MM.1S (cell line): ENCODE results near the gene CNTN5.
"Not testable (repeated sequence)": the region's sequence is repeated elsewhere in the genome, so short reads cannot be mapped to it uniquely, and the experiment has no call there.

Experiments
- DNase-seq: peaks from one replicate; pipeline ENCODE4 v3.0.0-alpha.2; 2015
- H2AFZ ChIP-seq: fragments of 300-600 bp; sonication (generic); 2 replicates; pipeline ENCODE4 v1.6.0; 2016; ENCODE audit warnings: antibody characterized with exemption, low read length
- H3F3A ChIP-seq: fragments of 300-600 bp; sonication (generic); 2 replicates; pipeline ENCODE4 v1.6.1; 2016; ENCODE audit warnings: mild to moderate bottlenecking, antibody characterized with exemption, low read length, moderate library complexity, mixed read lengths; ENCODE audit not compliant: insufficient read depth
- H3K27ac ChIP-seq: fragments of 300-600 bp; sonication (generic); 2 replicates; pipeline ENCODE4 v1.5.1; 2016; ENCODE audit warnings: mild to moderate bottlenecking, low read length
- H3K27me3 ChIP-seq: fragments of 300-600 bp; sonication (generic); replicated peaks from 2 replicates; pipeline ENCODE4 v1.6.0; 2016; ENCODE audit warnings: low read length; ENCODE audit not compliant: insufficient read depth
- H3K36me3 ChIP-seq: fragments of 300-600 bp; sonication (generic); replicated peaks from 2 replicates; pipeline ENCODE4 v1.6.1; 2016; ENCODE audit warnings: mild to moderate bottlenecking, low read length, mixed read lengths; ENCODE audit not compliant: insufficient read depth
- H3K4me1 ChIP-seq: fragments of 300-600 bp; sonication (generic); 2 replicates; pipeline ENCODE4 v1.6.1; 2016; ENCODE audit warnings: low read length, mixed read lengths
- H3K4me2 ChIP-seq: fragments of 300-600 bp; sonication (generic); 2 replicates; pipeline ENCODE4 v1.6.0; 2016; ENCODE audit warnings: low read depth, low read length
- H3K4me3 ChIP-seq: fragments of 300-600 bp; sonication (generic); 2 replicates; pipeline ENCODE4 v1.5.1; 2016; ENCODE audit warnings: low read length, mixed read lengths
- H3K79me2 ChIP-seq: fragments of 300-600 bp; sonication (generic); 2 replicates; pipeline ENCODE4 v1.6.1; 2016; ENCODE audit warnings: mixed run types, low read length, mixed read lengths
- H3K9ac ChIP-seq: fragments of 300-600 bp; sonication (generic); 2 replicates; pipeline ENCODE4 v1.6.1; 2016; ENCODE audit warnings: low read length, mixed read lengths
- H3K9me2 ChIP-seq: fragments of 300-600 bp; sonication (generic); replicated peaks from 2 replicates; pipeline ENCODE4 v1.6.1; 2016; ENCODE audit warnings: mild to moderate bottlenecking, low read length, mixed read lengths; ENCODE audit not compliant: insufficient read depth
- H3K9me3 ChIP-seq: fragments of 300-600 bp; sonication (generic); replicated peaks from 2 replicates; pipeline ENCODE4 v1.6.1; 2016; ENCODE audit warnings: mild to moderate bottlenecking, low read length, mixed read lengths; ENCODE audit not compliant: insufficient read depth
- H4K20me1 ChIP-seq: fragments of 300-600 bp; sonication (generic); 2 replicates; pipeline ENCODE4 v1.6.1; 2016; ENCODE audit warnings: mild to moderate bottlenecking, low read length, moderate library complexity, mixed read lengths; ENCODE audit not compliant: insufficient read depth
- CTCF ChIP-seq: fragments of 300-600 bp; sonication (generic); IDR thresholded peaks from 2 replicates; pipeline ENCODE4 v1.5.1; 2016; ENCODE audit warnings: antibody characterized with exemption, low read length, mixed read lengths
- EZH2 ChIP-seq: fragments of 300-600 bp; sonication (generic); optimal IDR thresholded peaks from 2 replicates; pipeline ENCODE3; 2017; ENCODE audit warnings: low read depth, mild to moderate bottlenecking, antibody characterized with exemption, low read length, mixed read lengths
- EZH2phosphoT487 ChIP-seq: fragments of 300-600 bp; sonication (generic); IDR thresholded peaks from 2 replicates; pipeline ENCODE4 v1.6.1; 2018; ENCODE audit warnings: antibody characterized with exemption, low read length

The CNTN5 gene

DNA sequence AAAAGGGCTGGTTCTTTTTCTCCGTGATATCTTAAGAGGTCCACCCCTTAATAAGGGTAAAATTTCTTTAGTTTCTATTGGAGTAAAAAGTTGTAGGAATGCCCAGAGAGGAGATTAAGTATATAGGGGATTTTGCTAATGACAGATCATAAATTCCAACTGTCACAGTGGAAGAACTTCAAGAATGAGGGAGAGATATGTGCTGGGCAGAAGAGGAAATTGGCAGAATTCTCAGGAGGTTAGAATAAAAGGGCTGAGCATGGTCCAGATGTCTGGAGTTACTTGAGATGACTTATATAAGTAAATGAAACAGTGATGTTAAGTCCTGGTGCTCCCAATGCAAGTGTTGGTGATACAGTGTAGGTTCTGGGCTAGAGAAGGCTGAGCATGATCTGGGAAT is 1248.8 kb downstream of the CNTN5 start:
- H4K20me1 ChIP-seq, result no peaks in the 10 kb centered on the region
- H3F3A ChIP-seq, result no peaks in the 10 kb centered on the region
- H3K27me3 ChIP-seq, result no peaks in the 10 kb centered on the region
- no peaks in the 10 kb centered on the region for H3K9me2 ChIP-seq
- H3K36me3 ChIP-seq, result no peaks in the 10 kb centered on the region
- no peaks in the 10 kb centered on the region for H3K9me3 ChIP-seq
- TF ChIP-seq EZH2, result no peak
- no peak for TF ChIP-seq CTCF
- TF ChIP-seq EZH2phosphoT487, result no peak
- no peak overlapping the region for H3K9ac ChIP-seq
- no peaks in the 10 kb centered on the region for H3K79me2 ChIP-seq
- H2AFZ ChIP-seq, result no peak overlapping the region
- no peak overlapping the region for H3K27ac ChIP-seq
- DNase-seq, result no peak
- H3K4me3 ChIP-seq, result no peak overlapping the region
- H3K4me2 ChIP-seq, result no peak overlapping the region
- H3K4me1 ChIP-seq, result no peaks in the 10 kb centered on the region

GRCh38 chr11:100273066-100273815 is 1252.5 kb downstream of the CNTN5 start:
- no peak overlapping the region for H3K4me3 ChIP-seq
- no peak overlapping the region for H3K9ac ChIP-seq
- H3K27ac ChIP-seq, result no peak overlapping the region
- no peaks in the 10 kb centered on the region for H3F3A ChIP-seq
- H3K4me1 ChIP-seq, result no peaks in the 10 kb centered on the region
- H3K9me3 ChIP-seq, result no peaks in the 10 kb centered on the region
- no peaks in the 10 kb centered on the region for H3K27me3 ChIP-seq
- H2AFZ ChIP-seq, result no peak overlapping the region
- no peaks in the 10 kb centered on the region for H3K79me2 ChIP-seq
- H4K20me1 ChIP-seq, result no peaks in the 10 kb centered on the region
- H3K4me2 ChIP-seq, result no peak overlapping the region
- TF ChIP-seq EZH2phosphoT487 (no peak), CTCF (no peak), EZH2 (no peak)
- H3K36me3 ChIP-seq, result no peaks in the 10 kb centered on the region
- no peaks in the 10 kb centered on the region for H3K9me2 ChIP-seq
- no peak for DNase-seq

- H4K20me1 ChIP-seq, H3K79me2 ChIP-seq, DNase-seq, H3K4me3 ChIP-seq, H3K27me3 ChIP-seq, H3K4me2 ChIP-seq, H3K36me3 ChIP-seq, H3F3A ChIP-seq, H3K9me3 ChIP-seq, H3K27ac ChIP-seq, H3K4me1 ChIP-seq, H3K9ac ChIP-seq, H3K9me2 ChIP-seq, H2AFZ ChIP-seq: not testable (repeated sequence)
These were observed 1253.7 kb downstream of the CNTN5 start for GRCh38 chr11:100274466-100274865.

- Histone ChIP-seq H3K79me2 (no peaks in the 10 kb centered on the region), H3K36me3 (no peaks in the 10 kb centered on the region), H4K20me1 (no peaks in the 10 kb centered on the region), H3K27ac (no peak overlapping the region), H3K9me2 (no peaks in the 10 kb centered on the region), H3K9ac (no peak overlapping the region), H3K4me2 (no peak overlapping the region), H3K9me3 (no peaks in the 10 kb centered on the region), H3F3A (no peaks in the 10 kb centered on the region), H3K4me1 (no peaks in the 10 kb centered on the region), H3K27me3 (no peaks in the 10 kb centered on the region), H2AFZ (no peak overlapping the region), H3K4me3 (no peak overlapping the region)
- DNase-seq, result no peak
- TF ChIP-seq CTCF, result no peak
- no peak for TF ChIP-seq EZH2phosphoT487
- no peak for TF ChIP-seq EZH2
These were observed 1274.0 kb downstream of the CNTN5 start for GRCh38 chr11:100294748-100295147.
